Body of pancreas (tissue), 4 donors: ENCODE measurements around the gene WWC2.

Experiments
- POLR2A ChIP-seq, 3 donors: fragments of 450-650 bp; IDR thresholded peaks; one replicate each; pipeline ENCODE4 v1.6.1; 2016; ENCODE audit warnings: antibody characterized with exemption in 3 of 3, mild to moderate bottlenecking in 2 of 3
- TF ChIP-seq, protein P1 (sequence below), 7 experiments: fragments of 450-650 bp in 4 of 7; fragments of 200-600 bp in 3 of 7; sonication (generic) in 3 of 7; IDR thresholded peaks; one replicate each; pipeline ENCODE4 v1.5.1; 2016 to 2019; ENCODE audit warnings: antibody characterized with exemption in 7 of 7

DNA sequence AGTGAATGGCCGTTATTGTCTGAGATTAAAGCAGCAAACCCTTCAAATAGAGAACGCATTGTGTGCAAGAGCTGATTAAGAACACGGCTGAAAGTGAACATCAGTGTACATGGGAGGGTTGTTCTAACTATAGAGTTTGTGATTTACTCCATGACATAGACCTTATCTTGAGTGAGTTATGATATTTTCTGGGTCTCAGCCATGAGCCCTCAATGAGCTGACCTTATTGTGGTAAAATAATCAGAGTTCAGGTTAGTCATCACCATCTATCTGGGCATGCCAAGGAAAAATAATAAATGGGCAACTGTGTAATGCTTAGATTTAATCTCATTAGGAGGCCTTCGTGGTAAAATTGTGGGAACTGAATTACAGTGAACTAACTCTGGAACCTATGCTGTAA is 256.3 kb downstream of the WWC2 start:
- TF ChIP-seq, protein P1, sequence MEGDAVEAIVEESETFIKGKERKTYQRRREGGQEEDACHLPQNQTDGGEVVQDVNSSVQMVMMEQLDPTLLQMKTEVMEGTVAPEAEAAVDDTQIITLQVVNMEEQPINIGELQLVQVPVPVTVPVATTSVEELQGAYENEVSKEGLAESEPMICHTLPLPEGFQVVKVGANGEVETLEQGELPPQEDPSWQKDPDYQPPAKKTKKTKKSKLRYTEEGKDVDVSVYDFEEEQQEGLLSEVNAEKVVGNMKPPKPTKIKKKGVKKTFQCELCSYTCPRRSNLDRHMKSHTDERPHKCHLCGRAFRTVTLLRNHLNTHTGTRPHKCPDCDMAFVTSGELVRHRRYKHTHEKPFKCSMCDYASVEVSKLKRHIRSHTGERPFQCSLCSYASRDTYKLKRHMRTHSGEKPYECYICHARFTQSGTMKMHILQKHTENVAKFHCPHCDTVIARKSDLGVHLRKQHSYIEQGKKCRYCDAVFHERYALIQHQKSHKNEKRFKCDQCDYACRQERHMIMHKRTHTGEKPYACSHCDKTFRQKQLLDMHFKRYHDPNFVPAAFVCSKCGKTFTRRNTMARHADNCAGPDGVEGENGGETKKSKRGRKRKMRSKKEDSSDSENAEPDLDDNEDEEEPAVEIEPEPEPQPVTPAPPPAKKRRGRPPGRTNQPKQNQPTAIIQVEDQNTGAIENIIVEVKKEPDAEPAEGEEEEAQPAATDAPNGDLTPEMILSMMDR (IDR thresholded peaks at IDR 0.05) = no peak
- TF ChIP-seq POLR2A (IDR thresholded peaks at IDR 0.05) = no peak
